IgD-negative memory B cell (primary cell): ENCODE results near the gene MIAT. TPM values are rescaled to one million over a fixed set of nuclear protein-coding genes. Genes with fewer than 3 reads are reported as not detected.
A peak's percentile ranks its signal among the peaks of the same experiment; 100 is the strongest.

ENCODE experiments used
- H3K27ac Mint-ChIP-seq, 3 donors: one replicate each; pipeline ENCODE4 v1.8.0; 2020 to 2022; ENCODE audit warnings: mild to moderate bottlenecking in 3 of 3, mixed read lengths in 3 of 3, moderate library complexity in 1 of 3
- H3K27me3 Mint-ChIP-seq: one replicate; pipeline ENCODE4 v1.8.0; 2021; ENCODE audit warnings: mixed read lengths
- H3K36me3 Mint-ChIP-seq: one replicate; pipeline ENCODE4 v1.8.0; 2020; ENCODE audit warnings: mild to moderate bottlenecking, mixed read lengths
- H3K4me1 Mint-ChIP-seq, 3 donors: one replicate each; pipeline ENCODE4 v1.8.0; 2020 to 2022; ENCODE audit warnings: mixed read lengths in 3 of 3, mild to moderate bottlenecking in 1 of 3
- H3K4me3 Mint-ChIP-seq, 4 donors: one replicate each; pipeline ENCODE4 v1.8.0; 2020 to 2022; ENCODE audit warnings: mild to moderate bottlenecking in 4 of 4, mixed read lengths in 4 of 4, moderate library complexity in 3 of 4
- H3K9me3 Mint-ChIP-seq, 3 donors: one replicate each; pipeline ENCODE4 v1.8.0; 2020 to 2021; ENCODE audit warnings: mixed read lengths in 3 of 3, mild to moderate bottlenecking in 1 of 3
- polyA plus RNA-seq: library from polyadenylated mRNA; unstranded; fragments of 300-500 nt; fragmentation: Illumina TruSeq; gene quantifications from one replicate; pipeline ENCODE4 v1.2.3, GENCODE V29; 2021

MIAT gene
- polyA plus RNA-seq, 1 donor from 2014 or later: 0.93 TPM

DNA sequence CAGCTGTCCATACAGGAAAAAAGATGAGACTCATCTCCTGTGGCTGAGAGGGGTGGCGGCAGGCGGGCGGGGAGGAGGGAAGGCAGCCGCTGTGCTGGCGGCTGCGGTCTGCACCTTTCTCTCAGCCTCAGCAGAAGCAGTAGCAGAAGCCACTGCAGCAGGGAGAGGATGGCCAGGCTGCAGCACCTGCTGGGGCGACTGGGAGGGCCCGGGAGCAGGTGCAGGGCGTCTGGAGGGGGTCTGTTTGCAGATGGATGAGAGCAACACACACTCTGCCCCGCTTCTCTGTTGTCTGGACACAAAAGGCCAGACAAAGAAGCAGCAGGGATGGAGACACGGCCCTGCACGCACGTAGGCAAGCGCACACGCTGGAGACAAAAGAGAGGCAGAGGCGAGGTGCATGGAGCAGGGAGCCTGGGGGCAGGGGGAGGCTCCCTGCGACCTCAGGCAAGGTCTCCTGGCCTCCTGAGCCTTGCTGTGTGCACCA lies 9.3 kb upstream of the MIAT start:
- Mint-ChIP-seq H3K9me3 (no peaks in the 10 kb centered on the region), H3K27me3 (peaks cover 7% of the 10 kb centered on the region), H3K27ac (no peak overlapping the region), H3K4me1 (peaks cover 12 to 23% (median 16%) of the 10 kb centered on the region in 3 donors), H3K4me3 (no peak overlapping the region), H3K36me3 (no peaks in the 10 kb centered on the region)

DNA sequence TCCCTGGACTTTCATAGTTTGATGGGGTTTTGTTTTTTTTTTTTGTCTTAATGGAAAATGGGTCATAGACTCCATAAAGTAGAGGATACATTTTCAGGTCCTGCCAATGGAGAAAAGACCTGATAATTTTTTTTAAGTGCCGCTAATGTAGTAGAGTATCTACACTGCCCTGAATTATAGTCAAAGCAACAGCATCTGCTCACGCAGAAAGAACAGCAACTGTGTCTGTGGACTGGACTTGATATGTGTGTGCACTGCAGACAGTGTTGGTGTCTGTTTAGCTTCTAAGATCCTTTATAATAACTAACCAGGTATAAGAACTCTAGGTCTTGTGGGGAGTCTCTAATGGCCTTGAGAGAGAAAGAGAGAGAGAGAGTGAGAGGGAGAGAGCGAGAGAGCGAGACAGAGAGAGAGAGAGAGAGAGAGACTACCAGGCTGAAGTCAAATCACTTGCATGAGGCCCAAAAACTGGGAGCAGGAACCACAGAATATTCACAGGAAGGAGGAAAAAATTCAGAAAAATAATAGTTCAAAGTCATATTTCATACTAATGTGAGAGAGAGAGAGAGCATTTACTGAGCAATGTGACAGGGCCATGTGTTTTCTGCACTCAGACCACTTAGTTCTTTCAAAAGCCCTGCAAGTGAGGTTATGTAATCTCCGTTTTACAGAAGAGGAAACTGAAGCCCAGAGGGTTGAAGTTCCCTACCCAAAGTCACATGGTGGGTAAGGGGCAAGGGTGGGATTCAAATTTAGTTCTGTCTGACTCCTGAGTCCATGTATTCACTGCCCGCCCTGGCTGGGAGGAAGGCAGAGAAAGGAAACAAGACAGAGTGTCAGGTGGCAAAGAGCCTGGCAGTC lies 8.6 kb upstream of the MIAT start:
- H3K4me3 Mint-ChIP-seq: no peak overlapping the region
- no peak overlapping the region for H3K27ac Mint-ChIP-seq
- H3K27me3 Mint-ChIP-seq: peaks cover 7% of the 10 kb centered on the region
- peaks cover 11 to 19% (median 12%) of the 10 kb centered on the region in 3 donors for H3K4me1 Mint-ChIP-seq
- no peaks in the 10 kb centered on the region for H3K36me3 Mint-ChIP-seq
- H3K9me3 Mint-ChIP-seq: no peaks in the 10 kb centered on the region

DNA sequence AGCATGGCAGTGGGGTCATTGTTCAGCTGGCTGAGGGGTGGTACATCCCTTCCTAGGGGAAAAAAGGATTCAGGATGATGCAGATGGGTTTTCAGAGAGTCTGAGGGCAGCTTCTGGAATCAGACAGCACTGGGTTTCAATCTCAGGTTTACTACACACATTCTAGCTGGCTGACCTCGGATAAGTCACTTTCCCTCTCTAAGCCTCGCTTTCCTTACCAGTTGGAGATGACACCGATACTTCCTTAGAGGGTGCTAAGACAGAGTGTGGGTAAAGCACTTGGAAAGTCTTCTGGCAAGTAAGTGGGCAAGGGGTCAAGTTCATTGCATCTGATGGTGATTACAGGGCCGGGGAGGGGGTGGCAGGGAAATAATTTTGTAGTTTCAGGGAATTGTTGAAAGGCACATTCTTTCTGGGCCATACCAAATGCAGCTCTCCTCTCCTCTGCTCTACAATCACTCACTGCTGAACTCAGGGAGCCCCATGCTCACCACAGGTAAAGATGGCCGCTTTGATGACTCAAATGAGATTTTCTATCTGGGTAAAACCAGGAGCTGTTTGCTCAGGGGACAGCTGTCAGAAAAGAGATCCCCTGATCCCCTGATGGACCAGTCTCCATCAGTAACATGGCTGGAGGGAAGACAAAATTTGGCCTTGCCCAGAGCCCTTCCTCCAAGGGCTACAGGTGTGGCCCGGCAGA lies 6.5 kb upstream of the MIAT start:
- H3K36me3 Mint-ChIP-seq: no peaks in the 10 kb centered on the region
- no peaks in the 10 kb centered on the region for H3K9me3 Mint-ChIP-seq
- peak overlapping the region in 1 of 3 donors; percentile 20 for H3K27ac Mint-ChIP-seq
- no peak overlapping the region for H3K4me3 Mint-ChIP-seq
- peaks cover 0 to 14% (median 12%) of the 10 kb centered on the region in 3 donors for H3K4me1 Mint-ChIP-seq
- peaks cover 7% of the 10 kb centered on the region for H3K27me3 Mint-ChIP-seq

DNA sequence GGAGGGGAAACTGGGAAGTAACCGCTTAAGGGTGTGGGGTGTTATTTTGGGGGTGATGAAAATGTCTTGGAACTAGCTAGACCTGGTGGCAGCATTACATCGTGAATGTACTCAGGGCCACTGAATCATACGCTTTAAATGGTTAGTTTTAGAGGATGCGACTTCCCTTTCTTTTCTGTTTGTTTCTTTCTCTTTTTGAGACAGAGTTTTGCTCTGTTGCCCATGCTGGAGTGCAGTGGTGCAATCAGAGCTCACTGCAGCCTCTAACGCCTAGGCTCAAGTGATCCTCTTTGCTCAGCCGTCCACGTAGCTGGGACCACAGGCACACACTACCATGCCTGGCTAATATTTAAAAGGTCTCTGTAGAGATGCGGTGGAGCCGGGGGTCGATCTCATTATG lies 5.6 kb upstream of the MIAT start:
- H3K4me3 Mint-ChIP-seq: peak overlapping the region in 1 of 4 donors; percentile 51
- peak overlapping the region in 1 of 3 donors; percentile 3 for H3K27ac Mint-ChIP-seq
- no peaks in the 10 kb centered on the region for H3K9me3 Mint-ChIP-seq
- peaks cover 1 to 14% (median 12%) of the 10 kb centered on the region in 3 donors for H3K4me1 Mint-ChIP-seq
- H3K27me3 Mint-ChIP-seq: peaks cover 5% of the 10 kb centered on the region
- no peaks in the 10 kb centered on the region for H3K36me3 Mint-ChIP-seq

DNA sequence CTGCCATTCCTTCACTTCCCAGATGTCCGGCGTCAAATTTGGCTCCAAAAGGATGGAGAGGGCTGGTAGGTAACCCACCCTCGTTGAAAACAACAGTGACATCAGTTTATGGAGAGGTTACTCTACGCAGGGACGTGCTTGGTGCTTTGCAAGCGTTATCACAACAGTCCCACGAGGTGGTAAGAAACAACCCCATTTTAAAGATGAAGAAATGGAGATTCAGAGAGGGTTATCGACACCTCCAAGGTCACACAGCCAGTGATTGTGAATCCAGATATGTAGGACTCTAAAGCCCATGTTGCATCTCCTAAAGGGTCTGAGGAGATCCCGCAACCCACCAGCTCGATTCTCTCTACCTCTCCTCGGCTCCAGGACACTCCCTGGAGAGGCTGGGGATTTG lies 773 bp downstream of the MIAT start:
- Mint-ChIP-seq H3K4me1 (peaks cover 19 to 45% (median 32%) of the 10 kb centered on the region in 3 donors), H3K27me3 (peaks cover 8% of the 10 kb centered on the region), H3K4me3 (peak overlapping the region; percentile 89 to 95 (median 93)), H3K36me3 (no peaks in the 10 kb centered on the region), H3K27ac (peak overlapping the region in 2 of 3 donors; percentile 40 to 63), H3K9me3 (no peaks in the 10 kb centered on the region)

DNA sequence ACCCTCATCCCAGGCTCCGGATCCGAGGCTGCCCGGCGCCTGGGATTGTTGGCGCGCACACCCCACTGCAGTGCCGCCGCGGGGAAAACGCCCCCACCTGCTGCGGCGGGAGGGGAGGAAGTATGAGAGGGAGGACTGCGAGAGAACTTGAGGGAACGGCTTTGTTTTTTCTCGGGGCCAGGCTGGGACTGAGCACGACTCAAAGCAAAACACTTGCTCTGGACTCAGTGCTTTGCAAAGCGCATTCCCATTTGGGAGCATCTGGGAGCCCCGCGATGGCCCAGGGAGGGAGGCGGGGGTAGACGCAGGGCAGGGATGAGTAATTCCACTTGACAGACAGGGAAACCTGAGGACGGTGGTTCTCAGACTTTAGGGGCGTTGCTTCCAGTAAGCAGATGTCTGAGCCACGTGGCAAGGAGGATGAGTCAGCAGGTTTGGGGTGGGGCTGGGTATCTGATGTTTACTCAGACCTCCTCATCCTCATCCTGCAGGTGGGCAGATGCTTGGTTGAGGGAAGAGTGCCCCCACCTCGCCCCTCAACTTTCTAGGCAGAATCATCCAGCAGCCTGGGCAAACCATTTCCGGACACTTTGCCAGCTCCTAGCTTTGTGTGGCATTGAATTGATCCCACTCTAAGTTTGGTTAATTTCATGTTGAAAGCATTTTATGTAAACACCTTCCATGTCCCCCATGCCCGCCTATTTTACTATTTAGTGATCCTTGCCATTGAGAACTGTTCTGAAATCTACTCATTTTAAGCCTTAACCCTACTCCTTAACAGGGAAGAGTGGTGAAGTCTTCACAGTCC lies 1.5 kb downstream of the MIAT start:
- Mint-ChIP-seq H3K27ac (peak overlapping the region in 2 of 3 donors; percentile 40 to 91), H3K36me3 (peaks cover 2% of the 10 kb centered on the region), H3K9me3 (no peaks in the 10 kb centered on the region), H3K27me3 (peaks cover 8% of the 10 kb centered on the region), H3K4me1 (peaks cover 25 to 52% (median 38%) of the 10 kb centered on the region in 3 donors), H3K4me3 (peak overlapping the region; percentile 89 to 95 (median 93))

DNA sequence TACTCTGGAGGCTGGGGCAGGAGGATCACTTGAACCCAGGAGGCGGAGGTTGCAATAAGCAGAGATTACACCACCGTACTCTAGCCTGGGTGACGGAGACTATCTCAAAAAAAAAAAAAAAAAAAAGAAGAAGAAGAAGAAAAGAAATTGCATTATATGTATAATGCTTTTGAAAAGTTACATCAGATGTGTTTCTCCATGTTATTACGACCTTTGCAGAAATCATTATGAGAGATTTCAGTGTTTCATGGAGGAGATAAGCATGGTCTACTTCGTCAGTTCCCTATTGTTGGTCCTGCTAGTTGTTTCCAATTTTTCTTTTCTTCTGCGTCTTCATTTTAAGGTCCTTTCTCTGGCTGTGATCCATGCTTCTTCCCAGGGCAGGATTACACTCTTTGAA lies 3.0 kb downstream of the MIAT start:
- Mint-ChIP-seq H3K4me1 (peaks cover 37 to 66% (median 53%) of the 10 kb centered on the region in 3 donors), H3K27me3 (peaks cover 8% of the 10 kb centered on the region), H3K4me3 (peak overlapping the region in 2 of 4 donors; percentile 46 to 74), H3K9me3 (no peaks in the 10 kb centered on the region), H3K36me3 (peaks cover 2% of the 10 kb centered on the region), H3K27ac (no peak overlapping the region)

DNA sequence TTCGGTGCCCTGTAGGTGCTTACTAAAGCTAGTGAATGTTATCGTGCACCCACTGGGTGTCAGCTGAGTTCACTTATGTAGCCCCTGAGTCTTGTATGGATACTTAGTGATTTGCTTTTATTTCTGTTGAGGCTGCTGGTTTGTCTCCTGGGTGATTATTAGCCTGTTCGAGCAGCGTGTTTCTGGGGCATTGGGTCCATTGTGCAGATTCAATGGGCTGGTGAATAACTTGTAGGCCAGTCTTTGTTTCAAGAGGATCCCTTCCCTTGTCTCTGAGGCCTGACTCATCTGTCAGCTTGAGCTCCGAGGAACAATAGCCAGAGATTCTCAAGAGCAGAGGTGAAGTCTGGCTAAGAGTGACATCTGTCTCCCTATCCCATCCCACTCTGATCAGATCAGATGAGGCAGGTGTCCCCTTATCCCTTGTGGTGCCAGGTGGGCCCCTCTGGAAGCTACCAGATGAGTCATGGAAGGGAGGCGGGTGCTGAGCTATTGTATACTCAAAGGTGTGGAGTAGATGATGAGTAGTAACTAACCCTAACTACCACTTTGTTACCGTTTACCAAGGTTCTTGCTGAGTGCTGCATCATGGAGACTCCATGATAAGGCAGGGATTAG lies 3.7 kb downstream of the MIAT start:
- H3K36me3 Mint-ChIP-seq: peaks cover 2% of the 10 kb centered on the region
- H3K4me1 Mint-ChIP-seq: peaks cover 43 to 73% (median 59%) of the 10 kb centered on the region in 3 donors
- peak overlapping the region in 2 of 3 donors; percentile 34 to 39 for H3K27ac Mint-ChIP-seq
- H3K4me3 Mint-ChIP-seq: peak overlapping the region in 2 of 4 donors; percentile 46 to 74
- peaks cover 8% of the 10 kb centered on the region for H3K27me3 Mint-ChIP-seq
- no peaks in the 10 kb centered on the region for H3K9me3 Mint-ChIP-seq

DNA sequence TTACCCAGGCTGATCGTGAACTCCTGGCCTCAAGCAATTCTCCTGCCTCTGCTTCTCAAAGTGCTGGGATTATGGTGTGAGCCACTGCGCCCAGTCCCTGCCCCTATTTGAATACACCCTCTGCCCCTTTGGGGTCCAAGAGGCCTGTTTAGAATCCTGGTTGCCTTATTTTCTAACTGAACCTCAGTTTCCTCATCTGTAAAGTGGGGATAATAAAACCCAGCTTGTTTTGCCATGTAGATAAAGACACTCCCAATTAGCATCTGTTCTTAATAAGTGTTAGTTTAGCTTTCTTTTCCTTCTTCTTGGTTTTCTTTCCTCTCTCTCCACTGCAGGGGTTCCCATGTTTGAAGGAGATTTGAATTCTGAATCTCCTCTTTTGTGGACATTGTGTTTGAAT lies 4.8 kb downstream of the MIAT start:
- Mint-ChIP-seq H3K27me3 (peaks cover 5% of the 10 kb centered on the region), H3K4me1 (peaks cover 44 to 69% (median 62%) of the 10 kb centered on the region in 3 donors)

DNA sequence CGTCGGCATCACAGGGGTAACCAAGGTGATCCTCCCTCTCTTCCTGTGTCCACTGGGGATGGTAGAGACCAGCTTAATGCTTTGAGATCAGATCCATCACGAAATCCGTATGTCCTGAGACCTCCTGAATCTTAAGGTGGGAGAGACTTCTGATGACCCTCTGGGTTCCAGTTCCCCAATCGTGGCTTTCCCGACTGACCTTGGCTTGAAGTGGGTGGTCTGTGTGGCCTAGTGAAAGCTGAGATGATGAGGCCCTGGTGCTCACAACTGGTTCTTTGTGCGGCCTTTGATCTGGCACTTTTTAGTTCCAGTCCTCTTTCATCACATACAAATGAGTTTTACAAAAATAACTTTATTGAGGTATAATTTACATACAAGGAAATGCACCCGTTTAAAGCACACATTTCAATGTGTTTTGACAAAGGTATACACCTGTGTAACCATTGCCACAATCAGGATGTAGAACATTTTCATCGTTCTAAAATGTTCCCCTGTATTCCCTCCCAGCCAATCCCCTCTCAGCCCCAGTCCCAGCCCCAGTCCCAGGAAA lies 6.1 kb downstream of the MIAT start:
- Mint-ChIP-seq H3K9me3 (no peaks in the 10 kb centered on the region), H3K27me3 (no peaks in the 10 kb centered on the region), H3K36me3 (peaks cover 2% of the 10 kb centered on the region), H3K4me3 (peak overlapping the region; percentile 47 to 91 (median 80)), H3K4me1 (peaks cover 46 to 68% (median 60%) of the 10 kb centered on the region in 3 donors), H3K27ac (peak overlapping the region; percentile 63 to 92 (median 87))

More for the DNA sequence above, 4.8 kb downstream of the MIAT start:
- Mint-ChIP-seq H3K27ac (peak overlapping the region in 2 of 3 donors; percentile 50 to 59), H3K9me3 (no peaks in the 10 kb centered on the region), H3K4me3 (peak overlapping the region in 1 of 4 donors; percentile 72), H3K36me3 (peaks cover 2% of the 10 kb centered on the region)

DNA sequence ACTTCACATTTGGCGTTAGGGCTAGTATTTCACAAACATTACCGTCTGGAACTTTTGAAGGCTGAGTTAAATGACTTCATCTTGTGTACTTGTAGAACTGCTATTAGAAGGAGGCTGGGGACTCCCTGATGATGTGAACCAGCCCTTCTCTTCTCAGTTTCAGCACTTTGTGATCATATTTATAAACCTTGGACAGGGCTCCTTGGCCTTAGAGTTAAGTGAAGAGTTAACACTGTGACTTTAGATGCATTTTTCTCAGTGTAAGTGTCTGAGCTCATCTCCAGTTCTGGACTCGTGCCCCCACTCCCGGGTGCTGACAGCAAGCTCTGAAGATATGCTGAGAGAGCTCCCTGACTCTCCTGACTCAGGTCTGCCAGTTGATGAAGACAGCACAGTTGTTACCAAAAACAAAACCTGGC lies 8.4 kb downstream of the MIAT start:
- no peaks in the 10 kb centered on the region for H3K9me3 Mint-ChIP-seq
- peak overlapping the region in 2 of 3 donors; percentile 1 to 63 for H3K27ac Mint-ChIP-seq
- peaks cover 2% of the 10 kb centered on the region for H3K36me3 Mint-ChIP-seq
- peak overlapping the region in 2 of 4 donors; percentile 72 to 77 for H3K4me3 Mint-ChIP-seq
- H3K27me3 Mint-ChIP-seq: peaks cover 2% of the 10 kb centered on the region
- H3K4me1 Mint-ChIP-seq: peaks cover 44 to 64% (median 59%) of the 10 kb centered on the region in 3 donors

DNA sequence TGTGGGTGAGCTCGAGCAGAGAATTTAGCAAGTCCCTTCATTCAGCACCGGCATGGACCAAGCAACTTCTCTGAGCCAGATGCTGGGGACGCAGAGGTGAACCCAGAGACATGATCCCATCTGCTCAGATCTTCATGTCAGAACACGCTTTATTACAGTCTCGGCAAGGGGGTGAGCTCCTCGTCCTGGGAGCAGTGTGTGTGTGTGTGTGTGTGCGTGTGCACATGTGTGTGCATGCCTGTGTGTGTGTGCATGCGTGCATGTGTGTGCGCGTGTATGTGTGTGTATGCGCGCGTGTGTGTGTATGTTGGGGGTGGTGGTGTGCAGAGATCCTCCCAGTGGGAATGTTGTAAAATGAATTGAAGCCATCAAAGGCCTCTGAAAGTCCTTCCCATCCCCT lies 9.8 kb downstream of the MIAT start:
- Mint-ChIP-seq H3K9me3 (no peaks in the 10 kb centered on the region), H3K4me1 (peaks cover 54 to 72% (median 61%) of the 10 kb centered on the region in 3 donors), H3K27ac (peak overlapping the region in 1 of 3 donors; percentile 23), H3K27me3 (peaks cover 2% of the 10 kb centered on the region), H3K4me3 (peak overlapping the region in 1 of 4 donors; percentile 25), H3K36me3 (peaks cover 2% of the 10 kb centered on the region)

DNA sequence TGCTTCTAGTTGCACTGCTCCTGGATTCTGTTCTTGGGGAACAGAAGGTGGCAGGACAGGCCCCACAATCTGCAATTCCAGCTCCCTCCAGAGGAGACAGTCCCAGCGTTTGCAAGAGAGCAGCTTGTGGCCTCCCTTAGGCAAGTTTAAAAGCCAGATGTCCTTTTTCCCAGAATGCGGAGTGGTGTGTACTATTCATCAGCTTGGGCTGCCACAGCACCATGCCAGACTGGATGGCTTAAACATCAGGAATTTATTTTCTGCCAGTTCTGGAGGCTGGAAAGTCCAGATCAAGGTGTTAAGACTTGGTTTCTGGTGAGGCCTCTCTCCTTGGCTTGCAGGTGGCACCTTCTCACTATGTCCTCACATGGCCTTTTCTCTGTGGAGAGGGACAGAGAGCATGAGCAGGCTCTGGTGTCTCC lies 11.7 kb downstream of the MIAT start:
- Mint-ChIP-seq H3K27ac (peak overlapping the region in 1 of 3 donors; percentile 79), H3K4me3 (peak overlapping the region in 1 of 4 donors; percentile 49), H3K27me3 (peaks cover 2% of the 10 kb centered on the region), H3K9me3 (no peaks in the 10 kb centered on the region), H3K36me3 (no peaks in the 10 kb centered on the region), H3K4me1 (peaks cover 55 to 64% (median 60%) of the 10 kb centered on the region in 3 donors)
